ENCODE measurements around the gene GPR137C.

DNA sequence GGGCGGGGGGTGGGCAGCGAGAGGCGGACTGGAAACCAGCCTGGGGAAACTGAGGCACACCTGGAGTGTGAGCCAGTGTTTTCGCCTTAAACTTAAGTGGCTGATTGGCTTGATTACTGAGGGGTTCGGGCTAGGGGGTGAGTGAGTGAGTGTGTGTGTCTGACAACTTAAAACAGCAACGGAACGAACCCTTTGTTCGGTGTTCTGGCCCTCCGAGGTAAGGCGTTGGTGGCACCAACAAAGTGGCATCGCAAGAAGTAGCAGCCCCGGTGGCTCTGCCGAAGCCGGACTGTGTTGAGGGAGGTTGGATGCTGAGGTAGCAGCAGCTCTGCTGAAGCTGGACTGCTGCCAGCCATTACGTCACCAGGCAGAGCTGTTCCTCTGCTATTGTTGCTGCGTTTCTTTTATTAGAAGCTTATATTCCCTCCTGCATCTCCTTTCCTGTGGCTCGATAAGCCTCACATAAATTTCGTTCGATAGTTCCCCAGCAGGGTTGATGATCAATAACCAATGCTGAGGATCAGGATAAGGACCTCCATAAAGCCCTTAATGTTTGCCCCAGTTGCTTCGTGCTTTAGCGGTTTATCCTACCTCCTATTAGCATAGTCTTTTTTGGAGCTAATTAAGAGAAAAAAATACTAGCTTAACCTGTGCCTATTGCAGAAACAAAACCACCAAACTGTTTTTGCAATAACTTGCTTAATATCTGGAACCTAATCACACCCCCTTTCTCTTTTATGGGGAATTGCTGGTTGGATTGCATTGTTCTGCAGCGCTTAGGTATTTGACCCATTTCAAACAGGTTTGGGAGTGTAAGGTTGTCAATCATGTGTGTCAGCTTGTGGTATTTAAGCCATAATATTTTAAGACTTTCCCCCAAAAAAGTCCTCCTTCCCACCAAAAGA, 1.3 kb downstream of the GPR137C start:
- TF ChIP-seq, protein P1, sequence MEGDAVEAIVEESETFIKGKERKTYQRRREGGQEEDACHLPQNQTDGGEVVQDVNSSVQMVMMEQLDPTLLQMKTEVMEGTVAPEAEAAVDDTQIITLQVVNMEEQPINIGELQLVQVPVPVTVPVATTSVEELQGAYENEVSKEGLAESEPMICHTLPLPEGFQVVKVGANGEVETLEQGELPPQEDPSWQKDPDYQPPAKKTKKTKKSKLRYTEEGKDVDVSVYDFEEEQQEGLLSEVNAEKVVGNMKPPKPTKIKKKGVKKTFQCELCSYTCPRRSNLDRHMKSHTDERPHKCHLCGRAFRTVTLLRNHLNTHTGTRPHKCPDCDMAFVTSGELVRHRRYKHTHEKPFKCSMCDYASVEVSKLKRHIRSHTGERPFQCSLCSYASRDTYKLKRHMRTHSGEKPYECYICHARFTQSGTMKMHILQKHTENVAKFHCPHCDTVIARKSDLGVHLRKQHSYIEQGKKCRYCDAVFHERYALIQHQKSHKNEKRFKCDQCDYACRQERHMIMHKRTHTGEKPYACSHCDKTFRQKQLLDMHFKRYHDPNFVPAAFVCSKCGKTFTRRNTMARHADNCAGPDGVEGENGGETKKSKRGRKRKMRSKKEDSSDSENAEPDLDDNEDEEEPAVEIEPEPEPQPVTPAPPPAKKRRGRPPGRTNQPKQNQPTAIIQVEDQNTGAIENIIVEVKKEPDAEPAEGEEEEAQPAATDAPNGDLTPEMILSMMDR (IDR thresholded peaks at IDR 0.05; ENCODE audit: borderline replicate concordance, extremely low read depth, low read length, poor library complexity, severe bottlenecking): no peak
- TF ChIP-seq EZH2 (IDR thresholded peaks at IDR 0.05; ENCODE audit: borderline replicate concordance, low read depth, low read length, severe bottlenecking): no peak
